K562 (cell line): ENCODE data around the gene TPBGL. TPM values are rescaled to one million over a fixed set of nuclear protein-coding genes. Genes with fewer than 3 reads are reported as not detected.

Experiments used
- CCNT2 ChIP-seq: IDR thresholded peaks from 2 replicates; pipeline ENCODE4 v1.6.1; 2011; ENCODE audit warnings: borderline replicate concordance, low read depth, mild to moderate bottlenecking, moderate library complexity, mixed read lengths, low read length; ENCODE audit not compliant: insufficient read length; ENCODE audit errors: extremely low read depth
- CHCHD3 ChIP-seq: fragments of 250-450 bp; sonication (Bioruptor Pico); IDR thresholded peaks from 2 replicates; pipeline ENCODE4 v2.1.2; 2022; ENCODE audit warnings: mild to moderate bottlenecking
- CREB1 ChIP-seq, 2 experiments: sonication (generic) in 1 of 2; formaldehyde crosslinking in 1 of 2; IDR thresholded peaks; 2 replicates each; pipeline versions ENCODE4 v1.6.1 to v1.8.0; 2012 to 2022; ENCODE audit warnings: inconsistent platforms in 1 of 2, mild to moderate bottlenecking in 1 of 2, missing genetic modification reagents in 1 of 2, moderate library complexity in 1 of 2
- CTCFL ChIP-seq: IDR thresholded peaks from 2 replicates; pipeline ENCODE4 v1.6.1; 2011; ENCODE audit warnings: borderline replicate concordance, low read depth, mild to moderate bottlenecking, moderate library complexity, low read length; ENCODE audit not compliant: insufficient read depth, poor library complexity, severe bottlenecking
- DMBX1 ChIP-seq: fragments of 250-450 bp; sonication (Bioruptor Pico); IDR thresholded peaks from 2 replicates; pipeline ENCODE4 v1.8.0; 2022; ENCODE audit warnings: inconsistent platforms, mild to moderate bottlenecking, moderate library complexity, borderline replicate concordance
- EP300 ChIP-seq: IDR thresholded peaks from 2 replicates; pipeline ENCODE4 v1.6.1; 2012; ENCODE audit warnings: low read length, improper control_type of control experiment
- FOSL1 ChIP-seq: fragments of 200-800 bp; sonication (Bioruptor generic); conservative IDR thresholded peaks from 2 replicates; pipeline ENCODE4 v1.6.1; 2016; ENCODE audit warnings: missing genetic modification characterization, missing compliant biosample characterization
- HCFC1 ChIP-seq: IDR thresholded peaks from 2 replicates; pipeline ENCODE4 v1.6.1; 2012; ENCODE audit warnings: low read depth, low read length, improper control_type of control experiment
- JUN ChIP-seq, 2 experiments: sonication (generic) in 1 of 2; formaldehyde crosslinking in 1 of 2; IDR thresholded peaks; 2 replicates each; pipeline versions ENCODE4 v1.6.1 to v1.8.0; 2012 to 2022; ENCODE audit warnings: borderline replicate concordance in 2 of 2, mild to moderate bottlenecking in 2 of 2, improper control_type of control experiment in 1 of 2, low read depth in 1 of 2, low read length in 1 of 2, missing genetic modification reagents in 1 of 2
- KDM5B ChIP-seq: fragments of 200-600 bp; sonication (generic); IDR thresholded peaks from 2 replicates; pipeline ENCODE4 v1.6.1; 2012; ENCODE audit warnings: low read depth, mild to moderate bottlenecking, moderate library complexity, low read length, control low read depth, inconsistent platforms; ENCODE audit not compliant: insufficient replicate concordance
- L3MBTL2 ChIP-seq: fragments of 450-650 bp; IDR thresholded peaks from 2 replicates; pipeline ENCODE4 v1.6.1; 2016; ENCODE audit warnings: mild to moderate bottlenecking, moderate library complexity
- NRF1 ChIP-seq, 2 experiments: fragments of 450-650 bp; IDR thresholded peaks in 1 of 2; conservative IDR thresholded peaks in 1 of 2; 2 replicates each; pipeline ENCODE4 v1.6.1; 2014; ENCODE audit warnings: mild to moderate bottlenecking in 2 of 2
- TEAD1 ChIP-seq, 2 experiments: fragments of 450-650 bp in 1 of 2; sonication (generic) in 1 of 2; formaldehyde crosslinking; IDR thresholded peaks; 2 replicates each; pipeline versions ENCODE4 v1.4.0 to v1.8.0; 2020 to 2022; ENCODE audit warnings: mild to moderate bottlenecking in 2 of 2, missing genetic modification reagents in 1 of 2
- ZHX1 ChIP-seq: fragments of 150-350 bp; conservative IDR thresholded peaks from 2 replicates; pipeline ENCODE4 v1.6.1; 2014; ENCODE audit warnings: low read length
- ZNF121 ChIP-seq: sonication (generic); formaldehyde crosslinking; conservative IDR thresholded peaks from 2 replicates; pipeline ENCODE4 v1.8.0; 2022; ENCODE audit warnings: missing genetic modification reagents
- ZNF584 ChIP-seq: fragments of 200-800 bp; sonication (Bioruptor generic); IDR thresholded peaks from 2 replicates; pipeline ENCODE4 v1.6.1; 2016; ENCODE audit warnings: low read depth, mild to moderate bottlenecking, missing genetic modification characterization, missing compliant biosample characterization
- ZNF655 ChIP-seq: fragments of 250-450 bp; sonication (Bioruptor Pico); IDR thresholded peaks from 2 replicates; pipeline ENCODE4 v1.5.0; 2021
- ZNF717 ChIP-seq: fragments of 250-450 bp; sonication (Bioruptor Pico); IDR thresholded peaks from 2 replicates; pipeline ENCODE4 v1.5.0; 2021
- polyA plus RNA-seq, 8 experiments: library from polyadenylated mRNA; depleted of rRNA in 4 of 8; stranded (reverse) in 5 of 8; unstranded in 3 of 8; fragments of >200 nt; fragmentation: Nextera tagmentation in 2 of 8; fragmentation: Illumina TruSeq in 1 of 8; extraction: Ambion mirVana in 2 of 8; extraction: Trizol in 1 of 8; gene quantifications; 2 replicates each; pipeline versions ENCODE4 v1.2.1 to v1.2.3, GENCODE V29; 2011 to 2014; ENCODE audit warnings: inconsistent platforms in 1 of 8, missing spikeins in 1 of 8
- total RNA-seq, 7 experiments: library from RNA; depleted of rRNA in 6 of 7; stranded (reverse); fragments of >200 nt in 6 of 7; fragmentation: Illumina TruSeq in 2 of 7; extraction: Trizol in 2 of 7; gene quantifications; 2 replicates each; pipeline versions ENCODE4 v1.2.1 to v1.2.3, GENCODE V29; 2011 to 2021; ENCODE audit warnings: low replicate concordance in 1 of 7

Gene TPBGL
- total and polyA plus RNA-seq, 9 of the 15 experiments (the other 6 are each of a cell fraction or from before 2014, with no cell fraction given) = 0.04 to 0.11 (median 0.06) TPM; not detected in 6

- TF ChIP-seq ZHX1 (peak; percentile 72; the same call in 1 of the 2 replicates), JUN (IDR thresholded peaks at IDR 0.05; ENCODE audit: borderline replicate concordance, low read depth, low read length) (peak; percentile 53; the same call in 1 of the 2 replicates), JUN (CRISPR knock-in tag; IDR thresholded peaks at IDR 0.05; ENCODE audit: borderline replicate concordance) (peak; percentile 88; the same call in 1 of the 2 replicates), L3MBTL2 (peak; percentile 86), DMBX1 (CRISPR knock-in tag) (peak; percentile 70; the same call in 1 of the 2 replicates), ZNF655 (CRISPR knock-in tag) (no peak), ZNF717 (CRISPR knock-in tag) (no peak), CREB1 (IDR thresholded peaks at IDR 0.05) (0 out of 2 replicates have a peak, but pooled peaks have one; percentile 40), CREB1 (CRISPR knock-in tag; IDR thresholded peaks at IDR 0.05) (no peak; the same call in 1 of the 2 replicates), CHCHD3 (CRISPR knock-in tag) (no peak), ZNF584 (CRISPR knock-in tag) (peak; percentile 59; the same call in 1 of the 2 replicates), KDM5B (peak; percentile 61), HCFC1 (peak; percentile 51; the same call in 1 of the 2 replicates), TEAD1 (CRISPR knock-in tag; IDR thresholded peaks at IDR 0.05) (peak in 1 of 2 experiments; percentile 77; a peak in 1 of 4 replicates), ZNF121 (CRISPR knock-in tag) (0 out of 2 replicates have a peak, but pooled peaks have one; percentile 23), CTCFL (peak; percentile 96), CCNT2 (peak; percentile 84), FOSL1 (peak; percentile 44), EP300 (peak; percentile 12; the same call in 1 of the 2 replicates), NRF1 (conservative IDR thresholded peaks at IDR 0.05 in 1 of 2, IDR thresholded peaks at IDR 0.05 in 1 of 2) (peak in 1 of 2 experiments; percentile 90; a peak in 1 of 4 replicates)
Observed at GRCh38 chr11:75241036-75241905, 697 bp downstream of the TPBGL start (continued).
